SK-N-SH (cell line): ENCODE results near the gene ZG16. TPM values are rescaled to one million over a fixed set of nuclear protein-coding genes. Genes with fewer than 3 reads are reported as not detected.

ENCODE experiments used
- CTCF ChIA-PET: fragments of 300-600, 350-600 bp; formaldehyde crosslinking; extraction: SDS; loops from one replicate; lab custom pipeline; 2021; lab: Yijun Ruan, JAX
- POLR2A ChIA-PET: fragments of 350-600 bp; sonication (Branson Sonifier 250); formaldehyde crosslinking; extraction: SDS; loops from one replicate; lab custom pipeline; 2020; ENCODE audit warnings: antibody characterized with exemption, inconsistent platforms; lab: Yijun Ruan, JAX
- DNase-seq: peaks from one replicate; pipeline ENCODE4 v3.0.0; 2012
- H2AFZ ChIP-seq: fragments of 200-600 bp; sonication (generic); 2 replicates; pipeline ENCODE4 v1.8.1; 2016; ENCODE audit warnings: antibody characterized with exemption, mild to moderate bottlenecking, low read depth
- H3F3A ChIP-seq: fragments of 200-600 bp; sonication (generic); replicated peaks from 2 replicates; pipeline ENCODE3; 2016; ENCODE audit warnings: antibody characterized with exemption, mild to moderate bottlenecking; ENCODE audit not compliant: insufficient read depth
- H3K27ac ChIP-seq, 2 experiments: fragments of 200-500 bp in 1 of 2; fragments of 200-600 bp in 1 of 2; sonication (Bioruptor generic) in 1 of 2; sonication (generic), shearing (Covaris generic) in 1 of 2; 2 replicates each; pipeline versions ENCODE4 v1.5.1 to v1.6.1; 2014 to 2016; ENCODE audit warnings: low read depth in 2 of 2, inconsistent platforms in 1 of 2, low read length in 1 of 2, mild to moderate bottlenecking in 1 of 2, mixed read lengths in 1 of 2
- H3K27me3 ChIP-seq: fragments of 200-600 bp; sonication (generic), shearing (Covaris generic); 2 replicates; pipeline ENCODE4 v1.6.1; 2016; ENCODE audit warnings: mixed run types; ENCODE audit not compliant: insufficient read depth
- H3K36me3 ChIP-seq, 2 experiments: fragments of 200-500 bp in 1 of 2; fragments of 200-600 bp in 1 of 2; sonication (Bioruptor generic) in 1 of 2; sonication (generic) in 1 of 2; replicated peaks in 1 of 2; 2 replicates each; pipeline versions ENCODE3 to v1.5.1; 2014 to 2016; ENCODE audit warnings: low read length in 1 of 2, mild to moderate bottlenecking in 1 of 2; ENCODE audit not compliant: insufficient read depth in 2 of 2, control insufficient read depth in 1 of 2
- H3K4me1 ChIP-seq, 2 experiments: fragments of 200-500 bp in 1 of 2; fragments of 200-600 bp in 1 of 2; sonication (Bioruptor generic) in 1 of 2; sonication (generic), shearing (Covaris generic) in 1 of 2; 2 replicates each; pipeline versions ENCODE4 v1.5.1 to v1.6.1; 2014 to 2016; ENCODE audit warnings: low read depth in 1 of 2, low read length in 1 of 2, mixed run types in 1 of 2; ENCODE audit not compliant: insufficient read depth in 2 of 2, control insufficient read depth in 1 of 2
- H3K4me2 ChIP-seq: fragments of 200-600 bp; sonication (generic), shearing (Covaris generic); 2 replicates; pipeline ENCODE4 v1.6.1; 2017; ENCODE audit warnings: mixed run types
- H3K4me3 ChIP-seq, 2 experiments: fragments of 200-500 bp in 1 of 2; fragments of 200-600 bp in 1 of 2; sonication (Bioruptor generic) in 1 of 2; sonication (generic), shearing (Covaris generic) in 1 of 2; 2 replicates each; pipeline versions ENCODE4 v1.5.1 to v1.8.1; 2014 to 2016; ENCODE audit warnings: low read depth in 2 of 2, inconsistent platforms in 1 of 2, low read length in 1 of 2, mild to moderate bottlenecking in 1 of 2, mixed read lengths in 1 of 2, moderate library complexity in 1 of 2
- H3K79me2 ChIP-seq: fragments of 200-600 bp; sonication (generic); 2 replicates; pipeline ENCODE4 v1.8.1; 2017; ENCODE audit warnings: mild to moderate bottlenecking; ENCODE audit not compliant: insufficient read depth
- H3K9ac ChIP-seq: fragments of 200-600 bp; sonication (generic); 2 replicates; pipeline ENCODE4 v1.6.1; 2017; ENCODE audit warnings: mixed run types
- H3K9me2 ChIP-seq: fragments of 200-600 bp; sonication (generic); 2 replicates; pipeline ENCODE4 v1.6.1; 2017; ENCODE audit warnings: mixed run types
- H3K9me3 ChIP-seq: fragments of 200-600 bp; sonication (generic); 2 replicates; pipeline ENCODE4 v1.6.1; 2017; ENCODE audit warnings: mixed run types, mild to moderate bottlenecking, moderate library complexity
- H4K20me1 ChIP-seq: fragments of 200-600 bp; sonication (generic); 2 replicates; pipeline ENCODE4 v1.6.1; 2017; ENCODE audit warnings: mild to moderate bottlenecking, mixed run types; ENCODE audit not compliant: insufficient read depth
- CTCF ChIP-seq: fragments of 200-600 bp; sonication (generic); IDR thresholded peaks from 2 replicates; pipeline ENCODE4 v1.6.1; 2017; ENCODE audit warnings: antibody characterized with exemption, mild to moderate bottlenecking, moderate library complexity
- FOXJ3 ChIP-seq: sonication (generic); formaldehyde crosslinking; IDR thresholded peaks from 2 replicates; pipeline ENCODE4 v1.5.1; 2020; ENCODE audit warnings: mild to moderate bottlenecking, missing genetic modification reagents
- FOXM1 ChIP-seq: IDR thresholded peaks from 2 replicates; pipeline ENCODE4 v1.4.0; 2012; ENCODE audit warnings: low read depth, mild to moderate bottlenecking
- GABPA ChIP-seq: IDR thresholded peaks from 2 replicates; pipeline ENCODE4 v1.4.0; 2012; ENCODE audit warnings: low read depth, mild to moderate bottlenecking
- IRF3 ChIP-seq: fragments of 150-350 bp; IDR thresholded peaks from 2 replicates; pipeline ENCODE4 v1.6.1; 2016; ENCODE audit warnings: mild to moderate bottlenecking, low read depth, low read length
- NRF1 ChIP-seq: IDR thresholded peaks from 2 replicates; pipeline ENCODE4 v1.6.1; 2012; ENCODE audit warnings: low read depth, mild to moderate bottlenecking, low read length
- RAD21 ChIP-seq: IDR thresholded peaks from 2 replicates; pipeline ENCODE4 v1.6.1; 2012; ENCODE audit warnings: mild to moderate bottlenecking, low read length
- RCOR1 ChIP-seq: fragments of 150-350 bp; IDR thresholded peaks from 2 replicates; pipeline ENCODE4 v1.6.1; 2017; ENCODE audit warnings: antibody characterized with exemption, low read length
- REST ChIP-seq: IDR thresholded peaks from 2 replicates; pipeline ENCODE4 v1.6.1; 2012; ENCODE audit warnings: mild to moderate bottlenecking, low read depth, low read length, moderate library complexity
- SIN3A ChIP-seq: IDR thresholded peaks from 2 replicates; pipeline ENCODE4 v1.6.1; 2012; ENCODE audit warnings: low read depth, mild to moderate bottlenecking, low read length, moderate library complexity, borderline replicate concordance
- YY1 ChIP-seq: IDR thresholded peaks from 2 replicates; pipeline ENCODE4 v1.4.0; 2012; ENCODE audit warnings: low read depth, mild to moderate bottlenecking
- WGBS: methylation state at CpG from one replicate; pipeline ENCODE4 v1.1.6; 2017; ENCODE audit warnings: low lambda C conversion rate; 5-methylcytosine and 5-hydroxymethylcytosine counted together
- polyA plus RNA-seq, 3 experiments: library from polyadenylated mRNA; depleted of rRNA; stranded (reverse); fragments of >200 nt; gene quantifications; 2 replicates each; pipeline ENCODE4 v1.2.3, GENCODE V29; 2012

The ZG16 gene
- polyA plus RNA-seq, 1 of the 3 experiments (the other 2 are of a cell fraction) = not detected

- Histone ChIP-seq H3K27ac (peak within 1 kb of the TSS; percentile 87 to 97), H3K79me2 (peaks cover 75% of the 10 kb centered on the region), H3F3A (peaks cover 48% of the 10 kb centered on the region), H3K9me3 (no peaks in the 10 kb centered on the region), H3K4me3 (peak within 1 kb of the TSS; percentile 68 to 80), H3K36me3 (peaks cover 13 to 18% of the 10 kb centered on the region in 2 experiments), H3K4me2 (peak within 1 kb of the TSS; percentile 97), H3K9me2 (no peaks in the 10 kb centered on the region), H2AFZ (peak within 1 kb of the TSS; percentile 72; the same call in 1 of the 2 replicates), H4K20me1 (peaks cover 15% of the 10 kb centered on the region), H3K9ac (peak within 1 kb of the TSS; percentile 80), H3K27me3 (no peaks in the 10 kb centered on the region), H3K4me1 (peaks cover 47 to 73% of the 10 kb centered on the region in 2 experiments)
- WGBS = 4% methylated on average over 34 of the region's 69 CpGs
- ChIA-PET POLR2A (interaction anchor here (1.2 kb wide), 1 partner anchor 8 kb away, joined by 4 read pairs; the partner anchor contains the start of gene MVP), CTCF (interaction anchor here (1.0 to 3.1 kb wide), 8 partner anchors 9 to 220 kb away, joined by 3 to 14 read pairs (median 4); partner anchors contain the start of genes ASPHD1, SEZ6L2 and TLCD3B)
- TF ChIP-seq SIN3A (no peak; the same call in 1 of the 2 replicates), FOXM1 (no peak), CTCF (no peak), REST (peak; percentile 70)
- peak; percentile 86 for DNase-seq
Observed at GRCh38 chr16:29811896-29812665, 34.0 kb downstream of the ZG16 start, which contains the start of gene PRRT2. Gene PRRT2, plus strand, starts transcription at chr16:29812193. Its CDS starts 862 bp downstream, at chr16:29813055.

- Histone ChIP-seq H2AFZ (no peak overlapping the region), H3K4me1 (peaks cover 51 to 71% of the 10 kb centered on the region in 2 experiments), H4K20me1 (peaks cover 15% of the 10 kb centered on the region), H3K4me3 (peak overlapping the region; percentile 68 to 80), H3K36me3 (peaks cover 13 to 21% of the 10 kb centered on the region in 2 experiments), H3K9me3 (no peaks in the 10 kb centered on the region), H3K9me2 (no peaks in the 10 kb centered on the region), H3K4me2 (peak overlapping the region; percentile 97), H3K27me3 (no peaks in the 10 kb centered on the region), H3K79me2 (peaks cover 75% of the 10 kb centered on the region), H3F3A (peaks cover 43% of the 10 kb centered on the region), H3K9ac (peak overlapping the region; percentile 80), H3K27ac (peak overlapping the region; percentile 87 to 97; a peak in 3 of 4 replicates)
- POLR2A ChIA-PET = no interaction called here
- CTCF ChIA-PET = interaction anchor here (1.0 to 3.1 kb wide), 5 partner anchors 10 to 113 kb away, joined by 3 to 14 read pairs (median 3); no protein-coding TSS in a partner anchor
- no peak for TF ChIP-seq RAD21
- no peak for TF ChIP-seq RCOR1
- no peak for TF ChIP-seq NRF1
- no peak for TF ChIP-seq FOXM1
- TF ChIP-seq GABPA = no peak
- no peak; the same call in 1 of the 2 replicates for TF ChIP-seq YY1
- no peak for TF ChIP-seq FOXJ3
- no peak for TF ChIP-seq IRF3
- WGBS = 72% methylated on average over 7 of the region's 9 CpGs
- DNase-seq = no peak
Observed at GRCh38 chr16:29812754-29813643, 34.9 kb downstream of the ZG16 start.
